SH-SY5Y (cell line): ENCODE measurements around the gene RPS6KA4.

Source experiments
- GATA2 ChIP-seq: IDR thresholded peaks from 2 replicates; pipeline ENCODE4 v1.6.1; 2011; ENCODE audit warnings: mild to moderate bottlenecking, low read depth, low read length
- GATA3 ChIP-seq: IDR thresholded peaks from 2 replicates; pipeline ENCODE4 v1.6.1; 2011; ENCODE audit warnings: low read depth, mild to moderate bottlenecking, low read length, moderate library complexity

DNA sequence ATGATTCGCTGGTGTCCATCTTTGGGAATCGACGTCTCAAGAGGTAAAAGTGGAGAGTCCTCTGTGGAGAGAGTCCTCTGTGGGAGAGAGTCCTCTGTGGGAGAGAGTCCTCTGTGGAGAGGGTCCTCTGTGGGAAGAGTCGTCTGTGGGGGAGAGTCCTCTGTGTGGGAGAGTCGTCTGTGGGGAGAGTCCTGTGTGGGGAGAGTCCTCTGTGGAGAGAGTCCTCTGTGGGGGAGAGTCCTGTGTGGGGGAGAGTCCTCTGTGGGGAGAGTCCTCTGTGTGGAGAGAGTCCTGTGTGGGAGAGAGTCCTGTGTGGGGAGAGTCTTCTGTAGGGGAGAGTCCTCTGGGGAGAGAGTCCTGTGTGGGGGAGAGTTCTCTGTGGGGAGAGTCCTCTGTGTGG is 37.9 kb upstream of the RPS6KA4 start:
- TF ChIP-seq GATA3: no peak
- no peak for TF ChIP-seq GATA2
